IPS DF 4.7 (cell line): ENCODE measurements around the gene MSH5.

ENCODE experiments used
- DNase-seq: peaks from one replicate; pipeline ENCODE4 v3.0.0-alpha.2; 2013; ENCODE audit warnings: low spot score; ENCODE audit errors: extremely low read depth

The MSH5 gene

DNA sequence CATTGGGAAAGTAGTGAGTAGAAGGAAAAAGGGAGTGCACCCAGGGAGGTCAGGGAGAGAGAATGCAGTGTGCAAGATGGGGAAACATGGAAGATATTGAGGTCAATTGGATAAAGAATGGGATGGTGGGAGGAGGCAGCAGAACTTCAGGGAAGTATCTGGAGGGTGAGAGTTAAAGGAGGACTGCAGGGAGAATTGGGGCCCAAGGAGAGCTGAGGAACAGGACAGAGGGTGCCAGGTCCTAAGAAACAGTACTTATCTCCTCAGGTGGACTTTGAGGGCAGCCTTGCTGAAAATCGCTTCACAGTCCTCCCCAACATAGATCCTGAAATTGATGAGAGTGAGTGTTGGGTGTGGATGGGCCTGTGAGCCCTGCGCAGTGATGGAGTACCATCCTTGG is 18.5 kb downstream of the MSH5 start:
- DNase-seq, result no peak

- no peak for DNase-seq
These were observed 21.0 kb downstream of the MSH5 start for GRCh38 chr6:31760790-31761189.

GRCh38 chr6:31761343-31761742 is 21.5 kb downstream of the MSH5 start:
- no peak for DNase-seq

GRCh38 chr6:31762356-31762755 is 22.6 kb downstream of the MSH5 start, which contains the start of gene SAPCD1:
SAPCD1 (plus strand) TSS chr6:31762656; CDS start chr6:31763055, 399 bp downstream.
- DNase-seq, result no peak

DNA sequence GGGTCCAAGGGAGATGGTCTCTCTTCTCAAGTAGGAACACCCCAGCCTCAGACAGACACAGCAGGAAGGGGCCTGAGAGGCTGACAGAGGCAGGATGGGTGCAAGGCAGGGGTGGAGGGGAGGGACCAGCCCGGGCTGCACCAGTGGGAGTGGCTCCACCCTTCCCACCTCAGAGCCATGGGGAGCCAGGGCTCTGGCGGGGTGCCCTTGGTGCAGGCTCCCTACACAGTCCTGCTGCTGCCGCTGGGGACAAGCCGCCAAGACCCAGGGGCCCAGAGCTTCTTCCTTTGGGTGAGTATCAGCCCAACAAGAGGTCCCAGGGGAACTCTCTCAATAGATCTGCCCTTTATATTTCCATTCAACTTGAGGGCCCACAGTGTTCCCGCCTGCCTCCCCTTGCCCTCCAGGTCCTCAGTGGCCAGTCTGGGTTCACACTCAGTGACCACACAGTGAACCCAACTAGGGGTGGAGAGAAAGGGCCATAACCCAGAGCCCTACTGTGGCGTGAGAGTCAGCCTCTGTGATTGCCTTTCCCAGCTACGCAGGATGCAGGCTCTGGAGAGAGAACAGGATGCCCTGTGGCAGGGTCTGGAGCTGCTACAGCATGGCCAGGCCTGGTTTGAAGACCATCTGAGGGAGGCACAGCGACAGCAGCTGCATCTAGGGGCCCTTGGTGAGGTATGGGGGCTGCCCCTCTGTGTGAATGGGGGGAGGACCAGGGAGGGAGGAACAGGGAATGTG is 23.2 kb downstream of the MSH5 start:
- no peak for DNase-seq

- DNase-seq, result no peak
These were observed 23.8 kb downstream of the MSH5 start for GRCh38 chr6:31763619-31763940.

DNA sequence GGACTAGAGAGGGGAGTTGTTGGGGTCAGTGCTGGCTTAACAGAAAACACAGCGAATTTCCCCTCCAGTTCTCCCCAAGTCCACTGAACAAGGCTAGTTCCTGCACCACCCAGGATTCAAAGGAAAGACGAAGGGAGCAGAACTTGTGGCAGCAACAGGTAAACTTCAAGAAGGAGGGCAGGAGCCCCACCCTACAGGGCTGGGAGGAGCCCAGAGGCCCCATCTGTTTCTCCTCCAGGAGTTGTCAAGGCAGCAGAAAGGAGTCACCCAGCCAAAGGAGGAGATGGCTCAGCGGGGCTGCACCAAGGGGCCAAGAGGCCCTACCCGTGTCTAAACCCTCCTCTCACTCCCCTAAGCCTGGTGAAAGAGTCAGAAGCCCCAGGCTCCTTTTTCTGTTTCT is 24.4 kb downstream of the MSH5 start:
- no peak for DNase-seq

- DNase-seq, result no peak
These were observed 25.7 kb downstream of the MSH5 start for GRCh38 chr6:31765559-31765909.

DNA sequence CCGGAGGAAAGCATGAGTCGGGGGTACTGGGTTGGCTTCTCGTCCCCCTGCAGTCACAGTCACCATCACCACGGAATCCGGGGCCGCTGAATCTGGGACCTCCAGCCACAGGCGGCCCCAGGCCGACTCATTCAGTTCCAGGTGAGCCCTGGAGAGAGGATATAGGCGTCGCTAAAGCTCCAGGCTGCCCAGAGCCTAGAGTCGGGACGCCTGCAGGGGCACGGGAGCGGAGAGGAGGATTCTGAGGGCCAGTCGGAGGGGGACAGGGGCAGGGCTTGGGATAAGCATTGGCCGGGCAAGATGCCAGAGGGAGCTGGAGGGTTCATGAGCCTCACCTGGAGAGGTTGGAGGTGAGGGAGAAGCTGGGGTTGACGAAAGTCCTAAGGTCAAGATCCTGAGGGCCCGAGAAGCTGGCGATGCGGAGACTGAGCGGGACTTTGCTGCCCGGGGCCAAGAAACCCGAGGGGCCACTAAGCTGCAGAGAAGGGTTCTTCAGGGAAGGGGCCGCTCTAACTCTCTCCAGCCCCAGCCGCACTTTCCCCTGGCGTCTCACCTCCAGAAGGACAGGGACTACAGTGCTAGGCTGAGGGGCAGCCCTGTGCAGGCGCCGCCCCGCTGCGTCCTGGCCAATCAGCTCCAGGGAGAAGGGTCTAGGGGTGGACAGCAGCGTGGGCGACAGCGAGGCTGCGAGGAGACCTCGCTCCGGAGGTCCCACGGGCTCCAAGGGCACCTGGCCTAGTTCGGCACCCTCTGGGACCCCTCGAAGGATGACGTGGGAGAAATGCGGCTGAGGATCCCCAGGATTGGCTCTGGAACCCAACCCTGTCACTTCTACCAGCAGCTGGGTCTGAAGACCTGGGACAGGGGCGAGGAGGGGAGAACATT is 26.3 kb downstream of the MSH5 start:
- DNase-seq, result no peak

GRCh38 chr6:31767096-31767645 is 27.4 kb downstream of the MSH5 start:
- DNase-seq, result no peak

DNA sequence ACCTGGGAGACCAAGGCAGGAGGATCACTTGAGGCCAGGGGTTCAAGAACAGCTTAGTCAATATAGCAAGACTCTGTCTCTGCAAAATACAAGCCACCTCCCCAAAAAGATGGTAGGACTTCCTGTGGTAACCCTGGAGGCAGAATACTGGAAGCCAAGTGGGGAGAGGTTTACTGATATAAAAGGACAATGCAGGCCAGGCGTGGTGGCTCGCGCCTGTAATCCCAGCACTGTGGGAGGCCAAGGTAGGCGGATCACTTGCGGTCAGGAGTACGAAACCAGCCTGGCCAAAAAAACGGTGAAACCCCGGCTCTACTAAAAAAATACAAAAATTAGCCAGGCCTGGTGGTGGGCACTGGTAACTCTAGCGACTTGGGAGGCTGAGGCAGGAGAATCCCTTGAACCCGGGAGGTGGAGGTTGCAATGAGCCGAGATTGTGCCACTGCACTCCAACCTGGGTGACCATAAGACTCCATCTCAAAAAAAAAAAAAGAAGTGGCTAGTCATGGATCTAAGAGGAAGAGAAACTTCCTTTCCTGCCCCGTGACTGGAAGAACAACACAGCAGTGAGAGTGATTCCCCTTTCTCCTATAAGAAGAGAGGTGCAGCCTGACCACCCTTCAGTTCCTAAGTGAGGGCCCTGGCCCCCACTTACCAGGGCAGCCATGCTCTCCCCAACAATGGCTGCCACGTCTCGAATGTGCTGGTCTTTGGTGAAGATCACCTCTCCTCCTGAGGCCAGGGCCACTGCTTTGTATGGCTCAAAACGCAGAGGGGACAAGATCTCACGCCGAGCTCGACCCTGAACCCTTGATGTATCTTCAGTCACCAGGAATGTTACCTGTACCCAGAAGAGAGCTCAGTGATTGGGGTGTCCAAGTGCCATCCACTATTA is 28.8 kb downstream of the MSH5 start:
- no peak for DNase-seq

DNA sequence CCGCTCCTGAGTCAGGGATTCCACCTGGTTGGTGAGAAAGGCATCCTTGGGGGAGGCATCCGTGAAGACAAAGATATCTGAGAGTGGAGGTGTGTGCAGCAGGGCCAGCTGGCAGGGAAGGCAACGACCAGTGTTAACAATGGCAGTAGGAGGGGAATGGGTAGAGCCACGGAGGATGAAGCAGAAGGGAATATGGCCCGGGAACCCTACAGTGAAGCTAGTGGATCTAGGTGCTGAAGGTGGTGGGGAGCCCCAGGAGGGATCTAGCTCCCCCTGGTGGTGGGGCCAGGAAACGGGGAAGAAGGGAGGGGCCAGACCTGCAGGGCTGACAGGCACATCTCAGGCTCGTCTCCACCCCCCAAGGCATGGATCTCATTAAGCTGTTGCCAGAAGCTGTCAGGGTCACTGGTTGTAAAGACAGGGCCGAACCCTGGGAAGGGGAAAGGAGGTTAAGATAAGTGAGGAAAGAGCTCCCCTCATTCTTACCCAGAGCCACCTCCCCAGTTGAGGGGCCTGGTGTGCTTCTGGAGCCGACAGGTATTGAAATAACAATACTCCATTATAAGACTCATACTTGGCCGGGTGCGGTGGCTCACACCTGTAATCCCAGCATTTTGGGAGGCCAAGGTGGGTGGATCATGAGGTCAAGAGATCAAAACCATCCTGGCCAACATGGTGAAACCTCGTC is 30.0 kb downstream of the MSH5 start:
- DNase-seq, result no peak

DNA sequence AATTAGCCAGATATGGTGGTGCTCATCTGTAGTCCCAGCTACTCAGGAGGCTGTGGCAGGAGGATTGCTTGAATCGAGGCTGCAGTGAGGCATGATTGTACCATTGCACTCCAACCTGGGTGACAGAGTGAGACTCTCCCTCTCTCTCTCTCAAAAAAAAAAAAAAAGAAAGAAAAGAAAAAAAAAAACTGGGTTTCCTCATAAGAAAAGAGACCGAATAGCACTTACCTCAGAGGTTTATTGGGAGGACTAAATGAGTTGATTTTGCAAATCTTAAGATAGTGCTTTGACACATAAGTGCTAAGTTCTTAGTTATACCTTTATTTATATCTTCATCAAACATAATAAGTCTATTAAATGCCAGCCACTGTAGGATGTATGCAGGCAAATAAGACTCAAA is 31.1 kb downstream of the MSH5 start:
- no peak for DNase-seq

GRCh38 chr6:31771992-31772358 is 32.2 kb downstream of the MSH5 start:
- DNase-seq, result no peak

DNA sequence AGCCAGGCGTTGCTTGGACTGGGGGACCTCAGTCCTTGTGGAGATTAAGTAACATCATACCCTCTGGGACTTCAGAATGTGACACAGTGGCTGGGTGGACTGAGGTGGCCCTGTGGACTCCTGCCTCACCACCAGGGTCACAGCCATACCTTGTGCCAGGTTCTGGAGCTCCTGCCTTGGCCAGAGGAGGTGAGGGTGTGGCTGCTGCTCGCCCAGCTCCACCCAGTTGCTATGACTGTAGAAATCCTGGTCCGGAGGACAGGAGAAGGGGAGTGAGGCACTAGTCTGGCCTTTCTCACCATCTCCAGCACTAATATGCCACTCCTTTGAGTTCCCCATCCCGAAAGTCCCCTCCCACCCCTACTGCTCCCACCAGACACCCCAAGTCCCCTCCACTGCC is 35.4 kb downstream of the MSH5 start:
- DNase-seq, result no peak

GRCh38 chr6:31775633-31776484 is 36.1 kb downstream of the MSH5 start:
- no peak for DNase-seq

GRCh38 chr6:31776485-31776988 is 36.7 kb downstream of the MSH5 start:
- no peak for DNase-seq

- no peak for DNase-seq
These were observed 37.3 kb downstream of the MSH5 start, which contains the start of gene VWA7 for GRCh38 chr6:31776989-31777666. VWA7 (minus strand) TSS chr6:31777328; CDS start chr6:31776779, 549 bp downstream.

GRCh38 chr6:31777667-31778050 is 37.9 kb downstream of the MSH5 start:
- no peak for DNase-seq
